Uterus (tissue), 2 donors: ENCODE measurements around the gene PDPN.

ENCODE experiments used
- CTCF ChIP-seq, 4 experiments: fragments of 200-600 bp in 2 of 4; fragments of 450-650 bp in 2 of 4; sonication (generic) in 2 of 4; IDR thresholded peaks; one replicate each; pipeline ENCODE4 v1.5.1; 2016 to 2019; ENCODE audit warnings: antibody characterized with exemption in 4 of 4, mild to moderate bottlenecking in 2 of 4, moderate library complexity in 1 of 4
- POLR2A ChIP-seq, 2 donors: fragments of 450-650 bp; IDR thresholded peaks; one replicate each; pipeline ENCODE4 v1.6.1; 2016; ENCODE audit warnings: antibody characterized with exemption in 2 of 2, mild to moderate bottlenecking in 1 of 2, moderate library complexity in 1 of 2

- TF ChIP-seq CTCF (IDR thresholded peaks at IDR 0.05) (no peak), POLR2A (IDR thresholded peaks at IDR 0.05) (no peak)
These were observed 547 bp downstream of the PDPN start for GRCh38 chr1:13583966-13584791.
